Measurements from ENCODE around the gene S1PR1.
"Not testable (repeated sequence)": the region's sequence is repeated elsewhere in the genome, so short reads cannot be mapped to it uniquely, and the experiment has no call there.

The S1PR1 gene

DNA sequence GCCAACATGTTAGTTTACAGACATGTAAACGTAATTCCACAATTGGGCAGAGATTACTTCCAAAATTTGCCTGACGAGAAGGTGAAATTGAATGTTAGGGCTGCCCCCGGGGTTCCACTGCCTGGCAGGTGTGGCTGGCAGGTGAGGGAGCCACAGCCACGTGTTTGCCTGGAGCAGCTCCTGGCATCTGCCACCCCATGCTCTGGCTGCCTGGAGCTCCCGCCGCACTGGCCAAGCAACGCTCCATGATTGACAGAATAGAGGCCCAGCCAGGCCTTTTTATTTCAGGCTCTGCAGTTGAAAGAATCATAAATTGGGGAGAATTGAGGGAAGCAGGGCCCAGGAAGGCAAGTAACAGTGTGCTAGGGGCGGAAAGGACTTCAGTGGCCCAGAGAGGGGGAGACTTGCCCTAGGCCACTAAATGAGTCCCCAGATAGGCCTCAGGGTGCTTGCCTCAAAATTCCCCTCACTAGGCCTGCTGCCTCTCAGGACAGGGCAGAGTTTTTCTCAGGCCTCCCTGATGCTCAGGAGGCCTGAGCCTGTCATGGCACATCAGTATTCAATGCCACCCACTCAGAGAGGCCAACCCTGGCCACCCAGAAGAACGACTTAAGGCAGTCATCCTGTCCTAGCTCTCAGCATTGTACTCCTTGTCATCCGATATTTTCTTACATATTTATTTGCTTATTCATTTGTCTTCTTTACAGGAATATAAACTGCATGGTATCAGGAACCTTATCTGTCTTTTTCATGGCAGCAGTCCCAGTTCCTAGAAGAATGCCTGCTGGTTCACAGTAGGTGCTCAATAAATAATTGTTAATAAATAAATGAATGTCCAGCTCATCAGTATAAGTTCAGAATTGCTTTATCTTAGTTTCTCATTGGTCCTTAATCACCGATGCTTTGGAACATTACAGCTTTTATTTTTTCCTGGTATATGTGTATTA is 16.6 kb upstream of the S1PR1 start:
- H3K4me3 ChIP-seq (ENCODE audit: control insufficient read depth, low read depth, low read length), result no peak overlapping the region
- no peak for DNase-seq (ENCODE audit: low read depth)
- TF ChIP-seq, protein P1, sequence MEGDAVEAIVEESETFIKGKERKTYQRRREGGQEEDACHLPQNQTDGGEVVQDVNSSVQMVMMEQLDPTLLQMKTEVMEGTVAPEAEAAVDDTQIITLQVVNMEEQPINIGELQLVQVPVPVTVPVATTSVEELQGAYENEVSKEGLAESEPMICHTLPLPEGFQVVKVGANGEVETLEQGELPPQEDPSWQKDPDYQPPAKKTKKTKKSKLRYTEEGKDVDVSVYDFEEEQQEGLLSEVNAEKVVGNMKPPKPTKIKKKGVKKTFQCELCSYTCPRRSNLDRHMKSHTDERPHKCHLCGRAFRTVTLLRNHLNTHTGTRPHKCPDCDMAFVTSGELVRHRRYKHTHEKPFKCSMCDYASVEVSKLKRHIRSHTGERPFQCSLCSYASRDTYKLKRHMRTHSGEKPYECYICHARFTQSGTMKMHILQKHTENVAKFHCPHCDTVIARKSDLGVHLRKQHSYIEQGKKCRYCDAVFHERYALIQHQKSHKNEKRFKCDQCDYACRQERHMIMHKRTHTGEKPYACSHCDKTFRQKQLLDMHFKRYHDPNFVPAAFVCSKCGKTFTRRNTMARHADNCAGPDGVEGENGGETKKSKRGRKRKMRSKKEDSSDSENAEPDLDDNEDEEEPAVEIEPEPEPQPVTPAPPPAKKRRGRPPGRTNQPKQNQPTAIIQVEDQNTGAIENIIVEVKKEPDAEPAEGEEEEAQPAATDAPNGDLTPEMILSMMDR (IDR thresholded peaks at IDR 0.05; ENCODE audit: control insufficient read depth, insufficient read depth, low read depth, low read length, missing control alignments), result no peak

DNA sequence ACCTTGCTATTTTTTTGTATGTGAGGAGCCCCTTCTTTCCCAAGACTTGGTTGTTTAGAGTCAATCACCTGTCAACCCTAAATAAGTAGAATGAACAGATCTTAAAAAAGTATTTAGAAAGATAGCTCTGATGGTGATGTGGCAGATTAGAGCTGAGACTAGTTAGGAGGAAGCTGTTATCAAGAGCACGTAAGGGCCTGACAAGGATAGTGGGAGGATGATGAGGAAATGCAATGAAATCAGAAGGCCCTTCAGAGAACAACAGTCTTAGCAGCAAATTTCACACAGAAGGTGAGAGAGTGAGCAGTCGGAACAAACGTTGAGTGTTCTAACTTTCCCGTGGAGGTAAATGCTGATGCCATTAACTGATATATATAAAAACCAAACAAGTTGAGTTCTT is 15.9 kb upstream of the S1PR1 start:
- DNase-seq (ENCODE audit: low read depth), result no peak
- H3K4me3 ChIP-seq (ENCODE audit: control insufficient read depth, low read depth, low read length), result no peak overlapping the region
- TF ChIP-seq, protein P1 (IDR thresholded peaks at IDR 0.05; ENCODE audit: control insufficient read depth, insufficient read depth, low read depth, low read length, missing control alignments), result no peak

DNA sequence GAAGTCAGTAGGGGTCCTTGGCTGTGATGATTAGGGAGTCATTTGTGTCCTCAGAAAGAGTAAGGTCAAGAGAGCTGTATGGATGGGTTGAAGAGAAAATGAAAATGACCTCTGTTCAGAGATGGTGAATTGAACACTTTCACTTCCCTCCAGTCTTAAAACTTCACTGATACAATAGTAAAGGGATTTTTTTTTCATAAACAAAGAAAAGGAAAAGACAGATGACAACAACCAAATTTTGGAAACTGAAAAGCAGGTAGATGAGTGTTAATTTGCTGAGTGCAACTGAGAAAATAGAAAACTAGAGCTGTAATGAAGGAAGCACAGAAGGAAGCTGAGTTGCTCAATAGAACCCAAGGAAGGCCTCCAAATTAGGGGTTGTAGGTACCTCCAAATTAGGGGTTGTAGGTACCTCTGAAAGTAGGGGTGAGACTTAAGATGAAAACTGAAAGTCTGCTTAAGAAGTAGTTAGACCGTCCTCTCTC is 14.8 kb upstream of the S1PR1 start:
- no peak overlapping the region for H3K4me3 ChIP-seq (ENCODE audit: control insufficient read depth, low read depth, low read length)
- no peak for DNase-seq (ENCODE audit: low read depth)
- TF ChIP-seq, protein P1 (IDR thresholded peaks at IDR 0.05; ENCODE audit: control insufficient read depth, insufficient read depth, low read depth, low read length, missing control alignments), result no peak

DNA sequence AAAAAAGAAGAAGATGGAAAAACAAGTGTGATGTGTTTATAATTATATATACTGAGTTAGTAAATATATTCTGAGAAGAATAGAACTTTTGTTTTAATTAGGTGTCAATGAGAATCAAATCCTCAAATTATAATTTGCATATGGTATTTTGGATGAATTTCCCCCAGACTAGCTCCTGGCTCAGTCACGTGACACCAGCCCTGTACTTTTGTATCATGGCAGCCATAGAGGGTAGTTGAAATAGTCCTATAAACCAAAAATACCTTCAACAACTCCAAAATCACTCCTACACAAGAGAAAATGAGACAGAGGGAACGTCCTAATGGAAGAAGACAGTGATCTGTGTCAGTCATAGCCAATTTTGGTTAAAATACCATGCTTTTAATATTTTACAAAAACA is 9.0 kb upstream of the S1PR1 start:
- TF ChIP-seq, protein P1 (IDR thresholded peaks at IDR 0.05; ENCODE audit: control insufficient read depth, insufficient read depth, low read depth, low read length, missing control alignments), result no peak
- no peak overlapping the region for H3K4me3 ChIP-seq (ENCODE audit: control insufficient read depth, low read depth, low read length)
- no peak for DNase-seq (ENCODE audit: low read depth)

DNA sequence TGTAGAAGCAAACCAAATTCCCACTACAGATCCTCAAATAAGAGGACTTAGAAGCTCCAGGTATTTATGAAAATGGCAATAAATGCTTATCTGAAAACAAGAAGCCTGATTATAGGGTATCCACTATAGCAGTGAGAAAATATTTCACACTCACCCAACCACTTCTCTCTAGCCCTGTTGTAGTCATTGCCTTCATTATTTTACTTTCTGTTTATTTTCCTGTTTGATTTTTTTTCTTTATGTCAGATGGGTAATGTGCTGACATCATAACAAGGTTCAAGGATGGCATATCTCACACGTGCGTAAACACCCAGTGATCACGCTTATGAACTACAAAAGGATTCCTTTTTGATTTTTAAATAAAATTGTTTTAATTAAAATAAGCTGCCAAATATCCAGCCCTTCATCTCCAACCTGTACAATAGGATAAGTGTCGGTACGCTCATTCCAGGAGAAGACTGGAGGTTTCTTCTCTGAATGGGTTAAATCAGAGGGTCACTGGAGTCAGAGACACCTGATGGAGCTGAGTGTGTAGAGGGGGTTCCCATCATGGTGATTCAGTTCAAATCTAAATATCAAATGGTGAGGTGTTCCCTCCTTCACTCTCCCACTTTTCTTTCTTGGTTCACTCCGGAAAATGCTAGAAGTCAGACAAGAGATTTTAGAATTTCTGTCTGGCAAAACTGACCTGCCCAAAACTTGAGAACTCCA is 8.2 kb upstream of the S1PR1 start:
- DNase-seq (ENCODE audit: low read depth), result no peak
- TF ChIP-seq, protein P1 (IDR thresholded peaks at IDR 0.05; ENCODE audit: control insufficient read depth, insufficient read depth, low read depth, low read length, missing control alignments), result no peak
- no peak overlapping the region for H3K4me3 ChIP-seq (ENCODE audit: control insufficient read depth, low read depth, low read length)

DNA sequence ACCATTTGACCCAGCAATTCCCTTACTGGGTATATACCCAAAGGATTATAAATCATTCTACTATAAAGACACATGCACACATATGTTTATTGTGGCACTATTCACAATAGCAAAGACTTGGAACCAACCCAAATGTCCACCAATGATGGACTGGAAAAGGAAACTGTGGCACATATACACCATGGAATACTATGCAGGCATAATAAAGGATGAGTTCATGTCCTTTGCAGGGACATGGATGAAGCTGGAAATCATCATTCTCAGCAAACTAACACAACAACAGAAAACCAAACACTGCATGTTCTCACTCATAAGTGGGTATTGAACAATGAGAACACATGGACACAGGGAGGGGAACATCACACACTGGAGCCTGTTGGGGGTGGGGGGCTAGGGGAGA is 4.6 kb upstream of the S1PR1 start:
- DNase-seq (ENCODE audit: low read depth); H3K4me3 ChIP-seq (ENCODE audit: control insufficient read depth, low read depth, low read length): not testable (repeated sequence)

DNA sequence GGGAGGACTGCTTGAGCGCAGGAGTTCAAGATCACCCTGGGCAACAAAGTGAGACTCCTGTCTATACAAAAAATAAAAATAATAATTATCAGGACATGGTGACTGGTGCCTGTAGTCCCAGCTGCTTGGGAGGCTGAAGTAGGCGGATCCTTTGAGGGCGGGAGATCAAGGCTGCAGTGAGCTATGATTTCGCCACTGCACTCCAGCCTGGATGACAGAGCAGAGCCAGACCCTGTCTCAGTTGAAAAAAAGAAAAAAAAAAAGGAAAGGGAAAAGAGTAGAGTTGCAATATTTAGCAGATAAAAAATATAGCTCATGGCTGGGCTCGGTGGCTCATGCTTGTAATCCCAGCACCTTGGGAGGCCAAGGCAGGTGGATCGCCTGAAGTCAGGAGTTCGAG is 3.3 kb upstream of the S1PR1 start:
- no peak overlapping the region for H3K4me3 ChIP-seq (ENCODE audit: control insufficient read depth, low read depth, low read length)
- no peak for DNase-seq (ENCODE audit: low read depth)
- TF ChIP-seq, protein P1 (IDR thresholded peaks at IDR 0.05; ENCODE audit: control insufficient read depth, insufficient read depth, low read depth, low read length, missing control alignments), result no peak

Data from AG09309 (cell line).